Measurements from ENCODE around the gene BICRA.

DNA sequence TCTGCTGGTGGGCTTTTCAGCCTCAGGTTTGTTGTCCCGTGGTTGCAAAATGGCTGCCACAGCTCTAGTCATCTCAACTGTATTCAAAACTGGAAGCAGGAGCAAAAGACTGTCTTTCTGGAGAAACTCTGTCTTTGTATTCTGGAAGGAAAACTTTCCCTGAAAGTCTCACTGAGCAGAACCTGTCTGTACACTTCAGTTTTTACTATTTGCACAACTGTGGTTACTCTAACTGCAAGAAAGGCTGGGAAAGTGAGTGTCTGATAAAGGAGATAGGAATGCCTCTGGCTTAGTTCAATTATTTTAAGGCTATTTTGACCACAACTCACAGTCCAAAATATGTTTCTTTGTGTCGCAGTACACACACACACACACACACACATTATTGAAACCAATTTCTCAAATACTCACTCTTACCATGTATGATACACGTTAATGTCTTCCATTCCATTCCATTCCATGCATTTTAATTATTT lies 54.5 kb downstream of the BICRA start:
- TF ChIP-seq POLR2A (IDR thresholded peaks at IDR 0.05), result no peak
- no peak for TF ChIP-seq CTCF (IDR thresholded peaks at IDR 0.05)
- TF ChIP-seq POLR2AphosphoS5 (IDR thresholded peaks at IDR 0.05; ENCODE audit: insufficient read depth in 1 of 2, low read depth in 1 of 2), result no peak

Data from vagina (tissue), 2 donors.